Ishikawa (cell line): ENCODE results near the gene MT1X.

ENCODE experiments used
- TCF12 ChIP-seq: IDR thresholded peaks from 2 replicates; pipeline ENCODE4 v1.6.1; 2012; ENCODE audit warnings: low read depth
- TF ChIP-seq, protein P1 (sequence below): IDR thresholded peaks from 2 replicates; pipeline ENCODE4 v1.6.1; 2012

DNA sequence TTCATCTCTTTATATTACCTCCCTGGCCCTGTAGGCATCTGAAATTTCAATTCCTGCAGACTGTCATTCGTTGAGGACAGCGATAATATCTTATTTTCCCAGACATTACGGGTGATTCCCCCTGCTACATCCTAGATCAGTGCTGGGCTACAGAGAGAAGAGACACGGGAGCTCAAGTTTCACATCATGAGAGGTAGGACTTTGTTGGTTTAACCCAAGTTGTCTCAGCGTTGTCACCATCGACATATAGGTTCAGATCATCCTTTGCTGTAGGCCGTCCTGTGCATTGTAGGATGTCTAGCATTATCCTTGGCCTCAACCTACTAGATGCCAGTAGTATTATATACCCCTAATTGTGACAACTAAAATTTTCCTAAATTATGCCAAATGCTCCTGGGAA lies 19.3 kb downstream of the MT1X start:
- TF ChIP-seq, protein P1, sequence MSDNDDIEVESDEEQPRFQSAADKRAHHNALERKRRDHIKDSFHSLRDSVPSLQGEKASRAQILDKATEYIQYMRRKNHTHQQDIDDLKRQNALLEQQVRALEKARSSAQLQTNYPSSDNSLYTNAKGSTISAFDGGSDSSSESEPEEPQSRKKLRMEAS = no peak
- no peak for TF ChIP-seq TCF12
